ENCODE measurements around the gene DDX20. TPM values are rescaled to one million over a fixed set of nuclear protein-coding genes. Genes with fewer than 3 reads are reported as not detected.

DDX20 gene
- polyA plus RNA-seq, 1 experiment: 12.3 TPM

- TF ChIP-seq, protein P1, sequence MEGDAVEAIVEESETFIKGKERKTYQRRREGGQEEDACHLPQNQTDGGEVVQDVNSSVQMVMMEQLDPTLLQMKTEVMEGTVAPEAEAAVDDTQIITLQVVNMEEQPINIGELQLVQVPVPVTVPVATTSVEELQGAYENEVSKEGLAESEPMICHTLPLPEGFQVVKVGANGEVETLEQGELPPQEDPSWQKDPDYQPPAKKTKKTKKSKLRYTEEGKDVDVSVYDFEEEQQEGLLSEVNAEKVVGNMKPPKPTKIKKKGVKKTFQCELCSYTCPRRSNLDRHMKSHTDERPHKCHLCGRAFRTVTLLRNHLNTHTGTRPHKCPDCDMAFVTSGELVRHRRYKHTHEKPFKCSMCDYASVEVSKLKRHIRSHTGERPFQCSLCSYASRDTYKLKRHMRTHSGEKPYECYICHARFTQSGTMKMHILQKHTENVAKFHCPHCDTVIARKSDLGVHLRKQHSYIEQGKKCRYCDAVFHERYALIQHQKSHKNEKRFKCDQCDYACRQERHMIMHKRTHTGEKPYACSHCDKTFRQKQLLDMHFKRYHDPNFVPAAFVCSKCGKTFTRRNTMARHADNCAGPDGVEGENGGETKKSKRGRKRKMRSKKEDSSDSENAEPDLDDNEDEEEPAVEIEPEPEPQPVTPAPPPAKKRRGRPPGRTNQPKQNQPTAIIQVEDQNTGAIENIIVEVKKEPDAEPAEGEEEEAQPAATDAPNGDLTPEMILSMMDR (IDR thresholded peaks at IDR 0.05; ENCODE audit: low read depth, low read length): no peak
- POLR2A ChIA-PET: no interaction called here
Observed at GRCh38 chr1:111805251-111805650, 49.5 kb downstream of the DDX20 start.

DNA sequence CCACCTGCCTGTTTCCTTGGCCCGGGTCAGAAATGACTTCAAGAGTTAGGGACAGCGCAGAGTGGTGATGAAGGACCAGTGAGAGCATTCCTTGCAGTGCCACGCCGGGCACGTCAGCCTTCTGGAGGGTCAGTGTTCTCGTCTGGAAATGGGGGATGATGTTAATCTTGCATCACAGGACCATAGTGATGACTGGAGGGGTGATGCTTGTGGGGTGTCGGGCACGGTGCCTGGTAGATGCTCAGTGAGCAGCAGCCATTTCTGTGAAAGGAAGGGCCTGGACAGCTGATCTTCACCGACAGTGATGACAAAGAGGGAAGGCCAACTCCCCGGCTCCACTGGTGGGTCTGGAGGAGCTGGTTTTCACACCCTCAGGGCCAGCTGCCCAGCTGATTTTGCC lies 56.2 kb downstream of the DDX20 start:
- H3K9me3 ChIP-seq (ENCODE audit: control insufficient read depth, insufficient read depth, low read length): no peaks in the 10 kb centered on the region
- peaks cover 13% of the 10 kb centered on the region for H3K27me3 ChIP-seq (ENCODE audit: control insufficient read depth, insufficient read depth, low read length)
- ChIA-PET CTCF (no interaction called here), POLR2A (no interaction called here)
- no peak overlapping the region for H3K4me3 ChIP-seq (ENCODE audit: low read depth, low read length)
- DNase-seq (ENCODE audit: low read depth, low spot score): no peak
- TF ChIP-seq, protein P1 (IDR thresholded peaks at IDR 0.05; ENCODE audit: low read depth, low read length): no peak
- no peak overlapping the region for H3K27ac ChIP-seq (ENCODE audit: low read depth, low read length)

More at GRCh38 chr1:111805251-111805650, 49.5 kb downstream of the DDX20 start:
- CTCF ChIA-PET: no interaction called here
- Histone ChIP-seq H3K9me3 (ENCODE audit: control insufficient read depth, insufficient read depth, low read length) (no peaks in the 10 kb centered on the region), H3K27ac (ENCODE audit: low read depth, low read length) (no peak overlapping the region), H3K27me3 (ENCODE audit: control insufficient read depth, insufficient read depth, low read length) (peaks cover 21% of the 10 kb centered on the region), H3K4me3 (ENCODE audit: low read depth, low read length) (no peak overlapping the region)
- DNase-seq (ENCODE audit: low read depth, low spot score): no peak

GRCh38 chr1:111812306-111812705 lies 56.6 kb downstream of the DDX20 start:
- peaks cover 13% of the 10 kb centered on the region for H3K27me3 ChIP-seq (ENCODE audit: control insufficient read depth, insufficient read depth, low read length)
- TF ChIP-seq, protein P1 (IDR thresholded peaks at IDR 0.05; ENCODE audit: low read depth, low read length): no peak

GRCh38 chr1:111813440-111814304 lies 58.0 kb downstream of the DDX20 start:
- Histone ChIP-seq H3K27ac (ENCODE audit: low read depth, low read length) (no peak overlapping the region), H3K4me3 (ENCODE audit: low read depth, low read length) (no peak overlapping the region), H3K9me3 (ENCODE audit: control insufficient read depth, insufficient read depth, low read length) (no peaks in the 10 kb centered on the region), H3K27me3 (ENCODE audit: control insufficient read depth, insufficient read depth, low read length) (peaks cover 7% of the 10 kb centered on the region)
- ChIA-PET CTCF (interaction anchor here (0.6 to 1.0 kb wide), 2 partner anchors 99 to 194 kb away, joined by 3 read pairs; no protein-coding TSS in a partner anchor), POLR2A (no interaction called here)
- TF ChIP-seq, protein P1 (IDR thresholded peaks at IDR 0.05; ENCODE audit: low read depth, low read length): peak; percentile 11; the same call in 1 of the 2 replicates
- no peak for DNase-seq (ENCODE audit: low read depth, low spot score)

More at GRCh38 chr1:111812306-111812705, 56.6 kb downstream of the DDX20 start:
- CTCF ChIA-PET: no interaction called here
- DNase-seq (ENCODE audit: low read depth, low spot score): no peak
- Histone ChIP-seq H3K9me3 (ENCODE audit: control insufficient read depth, insufficient read depth, low read length) (no peaks in the 10 kb centered on the region), H3K27ac (ENCODE audit: low read depth, low read length) (no peak overlapping the region), H3K4me3 (ENCODE audit: low read depth, low read length) (no peak overlapping the region)
- POLR2A ChIA-PET: no interaction called here

- POLR2A ChIA-PET: no interaction called here
- Histone ChIP-seq H3K9me3 (ENCODE audit: control insufficient read depth, insufficient read depth, low read length) (no peaks in the 10 kb centered on the region), H3K27ac (ENCODE audit: low read depth, low read length) (no peak overlapping the region), H3K4me3 (ENCODE audit: low read depth, low read length) (no peak overlapping the region), H3K27me3 (ENCODE audit: control insufficient read depth, insufficient read depth, low read length) (peaks cover 4% of the 10 kb centered on the region)
- no peak for DNase-seq (ENCODE audit: low read depth, low spot score)
- TF ChIP-seq, protein P1 (IDR thresholded peaks at IDR 0.05; ENCODE audit: low read depth, low read length): no peak
- CTCF ChIA-PET: interaction anchor here (1.0 kb wide), 1 partner anchor 99 kb away, joined by 3 read pairs; no protein-coding TSS in a partner anchor
Observed at GRCh38 chr1:111814305-111814628, 58.6 kb downstream of the DDX20 start.
